HG03521 (cell line): ENCODE data around the gene FHAD1.

Experiments
- ATAC-seq: cut with Tn5 transposase; IDR thresholded peaks from one replicate; pipeline ENCODE4 v1.9.1; 2021; ENCODE audit warnings: mild to moderate bottlenecking, moderate library complexity; ENCODE audit not compliant: unreplicated experiment

Gene FHAD1

GRCh38 chr1:15246960-15247614 is at the start of gene FHAD1:
FHAD1 (plus strand) TSS chr1:15247223; CDS start chr1:15251785, 4,562 bp downstream.
- peak; percentile 64 for ATAC-seq

GRCh38 chr1:15197591-15198447 is 49.2 kb upstream of the FHAD1 start:
- no peak for ATAC-seq

- ATAC-seq, result no peak
These were observed 48.3 kb upstream of the FHAD1 start for GRCh38 chr1:15198684-15199083.

- no peak for ATAC-seq
These were observed 45.8 kb upstream of the FHAD1 start for GRCh38 chr1:15201221-15201620.

GRCh38 chr1:15201849-15202551 is 45.0 kb upstream of the FHAD1 start:
- no peak for ATAC-seq

- no peak for ATAC-seq
These were observed 42.1 kb upstream of the FHAD1 start for GRCh38 chr1:15204931-15205330.

- ATAC-seq, result no peak
These were observed 41.3 kb upstream of the FHAD1 start for GRCh38 chr1:15205586-15206346.

- no peak for ATAC-seq
These were observed 40.5 kb upstream of the FHAD1 start for GRCh38 chr1:15206418-15207030.

GRCh38 chr1:15207031-15207828 is 39.8 kb upstream of the FHAD1 start:
- ATAC-seq, result no peak

- ATAC-seq, result no peak
These were observed 39.1 kb upstream of the FHAD1 start for GRCh38 chr1:15207829-15208429.

GRCh38 chr1:15210651-15211375 is 36.2 kb upstream of the FHAD1 start:
- ATAC-seq, result no peak

GRCh38 chr1:15211424-15211823 is 35.6 kb upstream of the FHAD1 start:
- no peak for ATAC-seq

- no peak for ATAC-seq
These were observed 34.6 kb upstream of the FHAD1 start for GRCh38 chr1:15212216-15212953.

- ATAC-seq, result no peak
These were observed 34.1 kb upstream of the FHAD1 start for GRCh38 chr1:15212954-15213291.

GRCh38 chr1:15213341-15213821 is 33.6 kb upstream of the FHAD1 start:
- ATAC-seq, result no peak

- no peak for ATAC-seq
These were observed 32.5 kb upstream of the FHAD1 start for GRCh38 chr1:15214527-15214926.

- ATAC-seq, result no peak
These were observed 31.9 kb upstream of the FHAD1 start for GRCh38 chr1:15215116-15215515.

GRCh38 chr1:15217654-15218053 is 29.4 kb upstream of the FHAD1 start:
- no peak for ATAC-seq
